HepG2 (cell line): Measurements from ENCODE around the gene PALM. TPM values are rescaled to one million over a fixed set of nuclear protein-coding genes. Genes with fewer than 3 reads are reported as not detected.
A peak's percentile ranks its signal among the peaks of the same experiment; 100 is the strongest.

ENCODE experiments used
- CEBPB ChIP-seq: IDR thresholded peaks from 2 replicates; pipeline ENCODE4 v1.6.1; 2011; ENCODE audit warnings: low read depth, low read length, improper control_type of control experiment, borderline replicate concordance
- EED ChIP-seq: sonication (generic); formaldehyde crosslinking; IDR thresholded peaks from 2 replicates; pipeline ENCODE4 v1.5.0; 2020; ENCODE audit warnings: mild to moderate bottlenecking, missing genetic modification reagents
- ETV5 ChIP-seq: IDR thresholded peaks from 2 replicates; pipeline ENCODE4 v1.6.1; 2018; ENCODE audit warnings: missing biosample characterization, missing genetic modification reagents, inconsistent platforms, borderline replicate concordance
- HDAC2 ChIP-seq: sonication (generic); formaldehyde crosslinking; IDR thresholded peaks from 2 replicates; pipeline ENCODE4 v1.4.0; 2020; ENCODE audit warnings: missing genetic modification reagents
- HOXA7 ChIP-seq: sonication (generic); formaldehyde crosslinking; IDR thresholded peaks from 2 replicates; pipeline ENCODE4 v1.8.1; 2022; ENCODE audit warnings: mild to moderate bottlenecking, missing genetic modification reagents, moderate library complexity
- KDM6A ChIP-seq: IDR thresholded peaks from 2 replicates; pipeline ENCODE4 v1.6.1; 2016; ENCODE audit warnings: low read depth
- MTA1 ChIP-seq: sonication (generic); formaldehyde crosslinking; IDR thresholded peaks from 2 replicates; pipeline ENCODE4 v1.4.0; 2020; ENCODE audit warnings: missing genetic modification reagents, mild to moderate bottlenecking, borderline replicate concordance
- MTF1 ChIP-seq: sonication (generic); formaldehyde crosslinking; IDR thresholded peaks from 2 replicates; pipeline ENCODE4 v1.5.0; 2020; ENCODE audit warnings: missing genetic modification reagents
- NFKB2 ChIP-seq: sonication (generic); formaldehyde crosslinking; IDR thresholded peaks from 2 replicates; pipeline ENCODE4 v1.4.0; 2020; ENCODE audit warnings: missing genetic modification reagents, borderline replicate concordance
- NRL ChIP-seq: sonication (generic); formaldehyde crosslinking; IDR thresholded peaks from 2 replicates; pipeline ENCODE4 v1.5.0; 2020; ENCODE audit warnings: missing genetic modification reagents, mild to moderate bottlenecking, moderate library complexity, borderline replicate concordance
- PHF8 ChIP-seq: sonication (generic); formaldehyde crosslinking; IDR thresholded peaks from 2 replicates; pipeline ENCODE4 v1.5.0; 2020; ENCODE audit warnings: missing genetic modification reagents
- RARA ChIP-seq: IDR thresholded peaks from 2 replicates; pipeline ENCODE4 v1.6.1; 2016; ENCODE audit warnings: missing genetic modification reagents, missing compliant biosample characterization
- RBM39 ChIP-seq: fragments of 200-400 bp; formaldehyde crosslinking; IDR thresholded peaks from one replicate; pipeline ENCODE4 v1.6.1; 2018; ENCODE audit warnings: antibody characterized with exemption, mild to moderate bottlenecking, low read depth, low read length; ENCODE audit not compliant: poor library complexity, severe bottlenecking
- TCF12 ChIP-seq, 2 experiments: fragments of 450-650 bp in 1 of 2; sonication (generic) in 1 of 2; formaldehyde crosslinking in 1 of 2; IDR thresholded peaks; 2 replicates each; pipeline versions ENCODE4 v1.6.1 to v1.8.0; 2017 to 2022; ENCODE audit warnings: antibody characterized with exemption in 1 of 2, mild to moderate bottlenecking in 1 of 2, missing genetic modification reagents in 1 of 2, moderate library complexity in 1 of 2
- TEAD2 ChIP-seq: sonication (generic); formaldehyde crosslinking; IDR thresholded peaks from 2 replicates; pipeline ENCODE4 v1.9.0; 2021; ENCODE audit warnings: missing genetic modification reagents
- ZNF296 ChIP-seq: sonication (generic); formaldehyde crosslinking; conservative IDR thresholded peaks from 2 replicates; pipeline ENCODE4 v1.5.0; 2020; ENCODE audit warnings: mild to moderate bottlenecking, missing genetic modification reagents
- ZNF326 ChIP-seq: sonication (generic); formaldehyde crosslinking; IDR thresholded peaks from 2 replicates; pipeline ENCODE4 v1.4.0; 2020; ENCODE audit warnings: missing genetic modification reagents, borderline replicate concordance
- ZNF383 ChIP-seq: sonication (generic); formaldehyde crosslinking; IDR thresholded peaks from 2 replicates; pipeline ENCODE4 v1.4.0; 2020; ENCODE audit warnings: missing genetic modification reagents, mild to moderate bottlenecking, borderline replicate concordance
- ZNF788 ChIP-seq: sonication (generic); formaldehyde crosslinking; IDR thresholded peaks from 2 replicates; pipeline ENCODE4 v1.5.0; 2020; ENCODE audit warnings: mild to moderate bottlenecking, missing genetic modification reagents, borderline replicate concordance
- polyA plus RNA-seq, 8 experiments: library from polyadenylated mRNA; depleted of rRNA in 3 of 8; stranded (reverse) in 7 of 8; unstranded in 1 of 8; fragments of >200 nt; fragmentation: Illumina TruSeq in 4 of 8; extraction: Trizol in 4 of 8; gene quantifications; 2 replicates each; pipeline versions ENCODE4 v1.2.1 to v1.2.3, GENCODE V29; 2011 to 2016; ENCODE audit warnings: low read depth in 4 of 8, missing spikeins in 1 of 8, mixed read lengths in 1 of 8; ENCODE audit not compliant: insufficient read depth in 1 of 8
- total RNA-seq, 5 experiments: library from RNA; depleted of rRNA; stranded (reverse); fragments of >200 nt; fragmentation: Illumina TruSeq; extraction: Trizol; gene quantifications; 2 replicates each; pipeline ENCODE4 v1.2.3, GENCODE V29; 2016; ENCODE audit warnings: low read depth in 1 of 5
- TF ChIP-seq, protein P1 (sequence below): sonication (generic); formaldehyde crosslinking; IDR thresholded peaks from 2 replicates; pipeline ENCODE4 v1.4.0; 2020; ENCODE audit warnings: missing genetic modification reagents
- TF ChIP-seq, protein P2 (sequence below): sonication (generic); formaldehyde crosslinking; IDR thresholded peaks from 2 replicates; pipeline ENCODE4 v1.8.1; 2023; ENCODE audit warnings: mild to moderate bottlenecking, missing genetic modification reagents
- TF ChIP-seq, protein P3 (sequence below): sonication (generic); formaldehyde crosslinking; conservative IDR thresholded peaks from 2 replicates; pipeline ENCODE4 v1.8.0; 2022; ENCODE audit warnings: low read depth, missing genetic modification reagents
- TF ChIP-seq, protein P4 (sequence below): sonication (generic); formaldehyde crosslinking; IDR thresholded peaks from 2 replicates; pipeline ENCODE4 v1.8.0; 2022; ENCODE audit warnings: missing genetic modification reagents, mild to moderate bottlenecking, moderate library complexity, borderline replicate concordance

PALM gene
- total and polyA plus RNA-seq, 2 of the 13 experiments (the other 11 are each of a cell fraction or from before 2014, with no cell fraction given) = 4.0 to 9.7 TPM

DNA sequence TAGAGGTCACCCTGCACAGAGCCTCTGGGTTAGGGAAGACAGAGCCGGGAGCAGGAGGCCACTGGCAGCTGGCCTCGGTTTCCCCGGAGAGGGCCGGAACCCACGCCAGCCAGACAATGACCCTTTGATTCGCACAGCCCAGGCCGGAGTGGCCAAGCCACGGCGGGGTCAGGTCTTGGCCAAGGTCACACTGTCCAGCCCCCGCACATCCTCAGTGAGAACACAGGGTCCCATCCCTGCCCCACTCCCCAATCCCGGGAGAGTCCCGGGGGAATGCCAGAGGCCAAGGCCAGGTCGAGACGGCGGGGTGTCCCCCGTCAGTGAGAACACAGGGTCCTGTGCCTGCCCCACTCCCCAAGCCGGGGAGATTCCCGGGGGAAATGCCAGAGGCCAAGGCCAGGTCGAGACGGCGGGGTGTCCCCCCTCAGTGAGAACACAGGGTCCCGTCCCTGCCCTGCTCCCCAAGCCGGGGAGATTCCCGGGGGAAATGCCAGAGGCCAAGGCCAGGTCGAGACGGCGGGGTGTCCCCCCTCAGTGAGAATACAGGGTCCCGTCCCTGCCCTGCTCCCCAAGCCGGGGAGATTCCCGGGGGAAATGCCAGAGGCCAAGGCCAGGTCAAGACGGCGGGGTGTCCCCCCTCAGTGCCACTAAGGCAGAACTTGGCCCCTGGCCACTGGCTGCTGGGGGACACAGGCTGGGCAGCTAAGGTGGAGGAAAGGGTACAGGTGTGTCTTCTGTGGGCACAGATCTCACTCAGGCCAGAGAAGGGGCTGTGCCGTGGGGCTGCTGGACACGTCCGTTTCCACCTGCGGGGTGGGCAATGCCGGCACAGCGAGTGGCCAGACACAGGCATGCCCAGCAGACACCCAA, 34.2 kb upstream of the PALM start (continued):
- TF ChIP-seq HDAC2 = peak; percentile 56; the same call in 1 of the 2 replicates
- no peak for TF ChIP-seq CEBPB
- TF ChIP-seq EED = no peak
- TF ChIP-seq, protein P1, sequence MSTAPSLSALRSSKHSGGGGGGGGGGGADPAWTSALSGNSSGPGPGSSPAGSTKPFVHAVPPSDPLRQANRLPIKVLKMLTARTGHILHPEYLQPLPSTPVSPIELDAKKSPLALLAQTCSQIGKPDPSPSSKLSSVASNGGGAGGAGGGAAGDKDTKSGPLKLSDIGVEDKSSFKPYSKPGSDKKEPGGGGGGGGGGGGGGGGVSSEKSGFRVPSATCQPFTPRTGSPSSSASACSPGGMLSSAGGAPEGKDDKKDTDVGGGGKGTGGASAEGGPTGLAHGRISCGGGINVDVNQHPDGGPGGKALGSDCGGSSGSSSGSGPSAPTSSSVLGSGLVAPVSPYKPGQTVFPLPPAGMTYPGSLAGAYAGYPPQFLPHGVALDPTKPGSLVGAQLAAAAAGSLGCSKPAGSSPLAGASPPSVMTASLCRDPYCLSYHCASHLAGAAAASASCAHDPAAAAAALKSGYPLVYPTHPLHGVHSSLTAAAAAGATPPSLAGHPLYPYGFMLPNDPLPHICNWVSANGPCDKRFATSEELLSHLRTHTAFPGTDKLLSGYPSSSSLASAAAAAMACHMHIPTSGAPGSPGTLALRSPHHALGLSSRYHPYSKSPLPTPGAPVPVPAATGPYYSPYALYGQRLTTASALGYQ = no peak
- no peak for TF ChIP-seq RBM39
- TF ChIP-seq NRL (CRISPR knock-in tag) = no peak
- TF ChIP-seq, protein P2, sequence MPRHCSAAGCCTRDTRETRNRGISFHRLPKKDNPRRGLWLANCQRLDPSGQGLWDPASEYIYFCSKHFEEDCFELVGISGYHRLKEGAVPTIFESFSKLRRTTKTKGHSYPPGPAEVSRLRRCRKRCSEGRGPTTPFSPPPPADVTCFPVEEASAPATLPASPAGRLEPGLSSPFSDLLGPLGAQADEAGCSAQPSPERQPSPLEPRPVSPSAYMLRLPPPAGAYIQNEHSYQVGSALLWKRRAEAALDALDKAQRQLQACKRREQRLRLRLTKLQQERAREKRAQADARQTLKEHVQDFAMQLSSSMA (CRISPR knock-in tag) = no peak
- TF ChIP-seq RARA (CRISPR knock-in tag) = peak; percentile 97
- TF ChIP-seq TEAD2 (CRISPR knock-in tag) = no peak
- TF ChIP-seq ZNF383 = no peak
- TF ChIP-seq ZNF296 (CRISPR knock-in tag) = no peak
- TF ChIP-seq NFKB2 (CRISPR knock-in tag) = 0 out of 2 replicates have a peak, but pooled peaks have one; percentile 10
- TF ChIP-seq, protein P3, sequence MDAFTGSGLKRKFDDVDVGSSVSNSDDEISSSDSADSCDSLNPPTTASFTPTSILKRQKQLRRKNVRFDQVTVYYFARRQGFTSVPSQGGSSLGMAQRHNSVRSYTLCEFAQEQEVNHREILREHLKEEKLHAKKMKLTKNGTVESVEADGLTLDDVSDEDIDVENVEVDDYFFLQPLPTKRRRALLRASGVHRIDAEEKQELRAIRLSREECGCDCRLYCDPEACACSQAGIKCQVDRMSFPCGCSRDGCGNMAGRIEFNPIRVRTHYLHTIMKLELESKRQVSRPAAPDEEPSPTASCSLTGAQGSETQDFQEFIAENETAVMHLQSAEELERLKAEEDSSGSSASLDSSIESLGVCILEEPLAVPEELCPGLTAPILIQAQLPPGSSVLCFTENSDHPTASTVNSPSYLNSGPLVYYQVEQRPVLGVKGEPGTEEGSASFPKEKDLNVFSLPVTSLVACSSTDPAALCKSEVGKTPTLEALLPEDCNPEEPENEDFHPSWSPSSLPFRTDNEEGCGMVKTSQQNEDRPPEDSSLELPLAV (CRISPR knock-in tag) = no peak
- TF ChIP-seq, protein P4, sequence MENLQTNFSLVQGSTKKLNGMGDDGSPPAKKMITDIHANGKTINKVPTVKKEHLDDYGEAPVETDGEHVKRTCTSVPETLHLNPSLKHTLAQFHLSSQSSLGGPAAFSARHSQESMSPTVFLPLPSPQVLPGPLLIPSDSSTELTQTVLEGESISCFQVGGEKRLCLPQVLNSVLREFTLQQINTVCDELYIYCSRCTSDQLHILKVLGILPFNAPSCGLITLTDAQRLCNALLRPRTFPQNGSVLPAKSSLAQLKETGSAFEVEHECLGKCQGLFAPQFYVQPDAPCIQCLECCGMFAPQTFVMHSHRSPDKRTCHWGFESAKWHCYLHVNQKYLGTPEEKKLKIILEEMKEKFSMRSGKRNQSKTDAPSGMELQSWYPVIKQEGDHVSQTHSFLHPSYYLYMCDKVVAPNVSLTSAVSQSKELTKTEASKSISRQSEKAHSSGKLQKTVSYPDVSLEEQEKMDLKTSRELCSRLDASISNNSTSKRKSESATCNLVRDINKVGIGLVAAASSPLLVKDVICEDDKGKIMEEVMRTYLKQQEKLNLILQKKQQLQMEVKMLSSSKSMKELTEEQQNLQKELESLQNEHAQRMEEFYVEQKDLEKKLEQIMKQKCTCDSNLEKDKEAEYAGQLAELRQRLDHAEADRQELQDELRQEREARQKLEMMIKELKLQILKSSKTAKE (CRISPR knock-in tag) = peak; percentile 92
- no peak for TF ChIP-seq TCF12 (IDR thresholded peaks at IDR 0.05)
- TF ChIP-seq TCF12 (CRISPR knock-in tag; IDR thresholded peaks at IDR 0.05) = no peak
- no peak for TF ChIP-seq ZNF326 (CRISPR knock-in tag)
- TF ChIP-seq ZNF788 = no peak
- TF ChIP-seq MTF1 (CRISPR knock-in tag) = no peak
- 0 out of 2 replicates have a peak, but pooled peaks have one; percentile 19 for TF ChIP-seq ETV5 (CRISPR knock-in tag)
- no peak for TF ChIP-seq KDM6A
- TF ChIP-seq PHF8 = no peak
- peak; percentile 57; the same call in 1 of the 2 replicates for TF ChIP-seq MTA1 (CRISPR knock-in tag)
- no peak for TF ChIP-seq HOXA7 (CRISPR knock-in tag)
